GM21381 (cell line): ENCODE data around the gene FAM117B.
A peak's percentile ranks its signal among the peaks of the same experiment; 100 is the strongest.

ENCODE experiments used
- ATAC-seq: cut with Tn5 transposase; IDR thresholded peaks from one replicate; pipeline ENCODE4 v1.9.1; 2021; ENCODE audit warnings: mild to moderate bottlenecking, moderate library complexity; ENCODE audit not compliant: unreplicated experiment

FAM117B gene

DNA sequence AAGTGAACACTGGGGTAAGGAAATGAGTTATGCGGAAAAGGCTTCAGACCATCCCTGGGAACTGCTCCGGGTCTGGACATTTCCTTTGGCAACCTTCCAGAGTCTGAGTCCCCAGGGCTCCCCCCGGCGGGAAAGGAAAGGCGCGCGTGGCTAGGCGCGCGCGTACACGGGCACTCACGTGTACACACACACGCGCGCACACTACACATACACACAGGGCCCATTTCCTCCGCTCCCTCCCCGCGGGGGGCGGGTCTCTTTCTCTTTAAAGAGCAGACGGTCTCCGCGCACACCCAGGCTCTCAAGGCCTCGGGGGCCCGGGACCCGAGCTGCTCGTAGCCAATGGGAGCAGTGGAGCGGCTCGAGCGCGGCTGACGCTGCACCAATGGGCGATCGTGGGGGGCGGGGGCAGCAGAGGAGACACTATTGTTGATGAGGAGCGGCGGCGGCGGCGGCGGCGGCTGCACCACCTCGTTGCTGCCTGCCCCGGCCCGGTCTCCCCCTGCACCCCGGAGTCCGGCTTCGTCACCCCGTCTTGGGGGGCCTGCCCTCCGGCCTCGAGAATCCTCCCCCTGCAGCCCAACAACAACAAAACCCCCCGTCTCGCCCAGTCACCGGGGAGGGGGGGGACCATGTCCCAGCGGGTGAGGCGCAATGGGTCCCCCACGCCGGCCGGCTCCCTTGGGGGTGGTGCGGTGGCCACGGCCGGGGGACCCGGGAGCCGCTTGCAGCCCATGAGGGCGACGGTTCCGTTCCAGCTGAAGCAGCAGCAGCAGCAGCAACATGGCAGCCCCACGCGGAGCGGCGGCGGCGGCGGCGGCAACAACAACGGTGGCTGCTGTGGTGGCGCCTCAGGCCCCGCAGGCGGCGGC, at the start of gene FAM117B:
FAM117B (plus strand) TSS at position 414 of the 872 bp plus-strand sequence; CDS start at position 633, 219 bp downstream.
- ATAC-seq: peak; percentile 88

DNA sequence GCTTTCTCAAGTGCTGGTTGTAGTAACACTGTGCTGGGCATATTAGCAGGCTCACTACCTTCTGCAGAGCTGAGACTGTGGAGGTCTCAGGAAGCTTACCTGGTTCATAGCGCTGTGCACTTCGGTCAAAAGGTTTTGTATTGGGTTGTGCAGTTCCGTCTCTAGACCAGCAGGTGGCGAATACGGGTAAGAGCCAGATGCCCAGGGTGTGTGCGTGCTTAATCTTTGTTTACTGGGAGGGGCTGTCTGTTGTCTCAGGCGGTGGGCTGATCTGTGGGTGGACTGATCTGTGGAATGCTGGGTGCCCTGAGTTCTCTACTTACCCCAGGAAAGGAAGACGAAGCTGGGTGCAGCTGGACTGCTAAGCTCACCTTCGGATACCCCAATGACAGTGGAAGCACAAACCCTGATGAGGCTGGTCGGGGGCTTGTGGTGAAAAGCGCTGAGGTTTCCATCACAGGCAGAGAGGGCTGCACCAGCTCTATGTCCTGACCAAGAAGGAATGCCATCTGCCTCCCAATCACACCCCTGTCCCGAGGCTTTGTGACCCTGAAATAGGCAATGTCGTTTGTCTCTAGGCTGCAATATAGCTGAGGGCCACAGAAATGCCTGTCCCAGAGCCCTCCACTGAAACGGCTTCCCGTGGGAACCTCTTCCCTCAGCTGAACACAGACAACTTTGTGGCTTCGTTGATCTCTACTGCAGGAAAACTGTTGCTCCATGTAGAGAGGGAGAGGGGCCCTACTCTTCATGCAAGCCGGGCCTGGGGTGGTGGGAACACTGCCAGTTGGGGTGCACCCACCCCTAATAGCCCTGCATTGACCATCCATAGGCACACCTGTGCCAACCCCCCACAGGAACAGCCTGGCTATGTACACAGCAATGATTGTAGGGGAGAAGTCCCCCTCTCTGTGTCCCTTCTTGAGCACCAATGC, 45.9 kb upstream of the FAM117B start:
- peak; percentile 91 for ATAC-seq

DNA sequence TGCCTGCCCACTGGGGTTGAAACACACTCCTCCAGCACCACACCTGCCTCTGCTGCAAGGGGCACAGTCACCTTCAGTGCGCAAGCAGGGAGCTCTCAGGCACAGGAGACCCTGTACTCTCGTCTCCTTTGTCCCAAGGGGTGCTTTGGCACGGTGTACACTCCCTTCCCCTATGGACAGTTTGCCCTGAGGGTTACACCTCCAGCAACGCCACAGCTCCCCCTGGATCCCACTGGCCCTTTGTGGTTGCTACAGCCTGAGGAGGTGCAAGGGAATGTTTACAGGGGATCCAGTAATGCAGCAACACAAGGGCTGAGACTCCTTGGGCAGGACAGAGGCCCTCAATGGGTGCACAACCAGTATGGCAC, 45.2 kb upstream of the FAM117B start:
- ATAC-seq: no peak

DNA sequence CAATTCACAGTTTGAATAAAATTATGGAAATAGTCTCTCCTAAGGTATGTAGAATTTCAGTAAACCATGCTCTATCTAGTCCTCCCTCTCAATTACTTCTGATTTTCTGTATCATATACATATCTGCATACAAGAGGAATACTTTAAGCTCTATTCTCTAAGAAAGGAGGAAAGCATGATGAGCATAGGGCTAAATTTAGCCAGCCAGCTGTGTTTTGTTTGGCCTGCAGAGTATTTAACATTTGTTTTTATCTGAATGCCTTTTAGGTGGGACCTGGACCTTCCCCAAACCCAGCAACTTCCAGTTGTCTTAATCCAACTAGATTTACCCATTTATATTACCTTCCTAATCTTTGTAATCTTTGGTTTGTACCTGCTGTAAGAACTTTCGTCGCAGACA, 42.2 kb upstream of the FAM117B start:
- no peak for ATAC-seq

DNA sequence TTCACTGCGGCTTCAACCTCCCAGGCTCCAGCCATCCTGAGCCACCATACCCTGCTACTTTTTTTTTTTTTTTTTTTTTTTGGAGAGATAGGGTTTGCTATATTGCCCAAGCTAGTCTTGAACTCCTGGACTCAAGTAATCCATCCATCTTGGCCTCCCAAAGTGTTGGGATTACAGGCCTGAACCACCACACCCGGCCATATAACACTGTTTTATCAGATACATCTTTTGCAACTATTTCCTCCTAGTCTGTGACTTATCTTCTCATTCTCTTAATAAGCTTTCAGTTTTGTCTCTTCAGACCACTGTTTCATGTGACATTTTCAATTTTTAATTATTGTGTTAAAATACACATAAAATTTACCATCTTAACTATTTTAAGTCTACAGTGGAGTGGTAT, 35.7 kb upstream of the FAM117B start:
- no peak for ATAC-seq

DNA sequence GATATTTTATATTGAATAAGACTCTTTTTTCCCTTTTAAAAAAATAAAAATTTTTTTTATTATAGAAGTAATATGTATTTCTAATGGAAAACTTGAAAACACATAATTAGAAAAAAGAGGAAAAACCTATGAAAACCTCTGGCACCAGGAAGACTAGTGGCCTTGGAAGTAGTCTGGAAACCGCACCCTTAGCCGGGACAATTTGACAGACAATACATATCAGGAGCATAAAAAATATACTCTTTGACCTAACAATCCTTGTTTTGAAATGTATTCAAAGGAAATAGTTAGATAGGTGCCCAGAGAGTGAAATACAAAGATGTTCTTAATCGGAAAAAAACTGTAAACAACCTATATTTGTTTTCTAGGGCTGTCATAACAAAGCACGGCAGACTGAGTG, 34.9 kb upstream of the FAM117B start:
- ATAC-seq: no peak

DNA sequence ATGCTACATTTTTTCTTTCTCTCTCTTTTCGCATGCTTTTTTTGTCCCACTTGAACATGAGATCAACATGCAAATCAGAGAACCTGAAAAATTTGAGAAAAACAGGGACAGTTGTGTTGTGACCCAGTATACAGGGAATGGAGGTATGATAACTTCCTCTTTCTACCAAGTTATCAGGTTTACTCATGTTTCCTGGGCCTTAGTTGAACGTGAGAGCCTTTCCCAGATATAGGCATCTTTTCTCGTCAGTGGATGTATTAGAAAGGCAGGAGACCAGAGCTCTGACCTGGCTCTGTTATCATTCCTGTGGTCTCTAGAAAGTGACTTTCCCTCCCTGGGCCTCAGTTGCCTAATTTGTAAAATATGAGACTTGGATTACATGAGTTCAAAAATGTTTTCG, 30.1 kb upstream of the FAM117B start:
- ATAC-seq: no peak

DNA sequence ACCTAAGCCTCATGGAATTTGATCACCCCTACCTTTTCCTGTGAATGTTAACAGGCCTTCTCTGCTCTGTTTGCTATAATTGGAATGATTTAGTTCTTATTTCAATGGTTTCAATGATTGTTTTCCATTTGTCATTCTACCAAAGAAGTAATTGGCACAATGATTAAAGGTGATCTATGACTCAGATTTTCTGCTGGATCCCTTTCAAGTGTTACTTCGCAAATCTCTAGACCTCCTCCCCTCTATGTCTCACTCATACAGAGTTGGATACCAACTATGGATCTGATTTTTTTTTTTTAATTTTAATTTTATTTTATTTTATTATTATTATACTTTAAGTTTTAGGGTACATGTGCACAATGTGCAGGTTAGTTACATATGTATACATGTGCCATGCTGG, 29.6 kb upstream of the FAM117B start:
- no peak for ATAC-seq

DNA sequence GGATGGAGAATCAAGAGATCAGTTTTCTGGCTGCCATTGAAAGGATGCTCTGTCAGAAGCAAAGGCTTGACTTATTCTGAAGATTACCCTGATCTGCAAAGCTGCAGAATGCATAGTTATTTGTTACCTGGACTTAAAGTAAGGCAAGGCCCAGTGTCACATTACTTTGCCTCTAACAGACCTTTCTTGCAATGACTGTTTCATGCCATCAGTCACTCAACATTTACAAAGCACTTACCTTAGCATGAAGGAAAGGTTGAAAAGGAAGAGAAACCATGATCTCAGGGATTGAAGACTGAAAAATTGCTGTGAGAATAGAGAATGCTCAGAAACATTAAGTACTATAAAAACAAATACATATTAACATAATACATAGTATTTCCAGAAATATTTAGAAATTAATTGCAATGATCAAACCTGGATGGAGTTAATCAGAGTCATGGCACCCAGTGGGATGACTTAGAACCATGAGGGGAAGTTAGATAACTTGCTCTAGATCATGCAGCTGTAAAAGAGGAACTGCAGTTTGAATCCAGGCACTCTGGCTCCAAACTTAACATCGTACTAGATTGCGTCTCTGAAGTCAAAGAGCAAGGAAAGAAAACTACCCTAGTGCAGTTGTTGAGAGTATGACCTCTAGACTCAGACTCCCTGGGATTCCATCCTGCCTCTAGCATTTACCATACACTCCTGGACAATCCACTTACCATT, 26.5 kb upstream of the FAM117B start:
- ATAC-seq: no peak

DNA sequence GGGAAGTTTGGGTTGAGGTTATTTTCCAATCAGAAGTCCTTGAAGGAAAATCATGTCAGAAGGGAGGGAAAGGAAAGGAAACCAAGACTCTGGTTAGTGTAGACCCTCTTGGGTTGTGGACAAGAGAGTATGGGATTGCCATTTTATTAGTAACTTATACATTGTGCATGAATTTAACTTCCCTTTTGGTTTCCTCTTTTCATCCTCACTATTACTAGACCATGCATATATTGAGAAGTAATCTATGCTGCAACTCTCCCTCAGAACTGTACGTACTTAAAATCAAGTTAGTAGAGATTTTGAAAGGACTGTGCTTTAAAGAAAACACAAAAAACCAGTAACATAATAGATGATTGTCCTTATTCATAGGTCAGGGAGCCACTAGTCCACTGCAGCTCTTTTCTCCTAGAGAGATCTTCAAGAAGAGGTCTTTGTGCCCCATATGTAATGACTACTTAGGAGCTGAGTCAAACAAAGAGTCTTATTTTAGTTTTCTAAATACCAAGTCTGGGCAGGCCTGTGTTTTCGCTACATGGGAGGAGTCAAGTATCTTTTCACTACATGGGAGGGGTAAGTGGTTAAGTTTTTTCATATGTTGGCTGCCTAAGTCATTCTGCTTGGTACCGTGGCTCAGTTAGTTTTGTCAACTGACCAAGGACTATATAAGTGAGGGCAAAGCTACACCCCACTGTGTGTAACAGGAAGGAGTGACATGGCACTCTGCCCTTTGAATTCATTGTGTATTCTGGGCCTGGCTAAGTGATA, 25.2 kb upstream of the FAM117B start:
- ATAC-seq: peak; percentile 93

DNA sequence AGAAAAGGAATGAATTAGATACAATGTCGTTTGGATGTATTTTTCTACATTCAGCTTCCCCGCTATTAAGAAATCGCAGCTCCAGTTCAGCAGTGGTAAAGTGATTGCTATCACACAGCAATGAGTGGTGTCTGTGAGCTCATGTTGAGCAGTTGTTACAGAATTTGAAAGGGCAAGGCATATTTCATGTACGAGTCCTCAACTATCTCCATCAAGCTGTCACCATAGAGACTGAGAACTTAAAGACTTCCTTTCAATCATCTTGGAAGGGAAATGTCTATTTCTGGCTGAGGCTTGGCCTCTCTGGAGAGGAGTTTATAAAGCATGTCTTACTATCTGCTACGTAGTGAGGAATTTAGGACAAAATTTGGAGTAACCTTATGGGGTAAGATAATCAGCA, 24.4 kb upstream of the FAM117B start:
- no peak for ATAC-seq

DNA sequence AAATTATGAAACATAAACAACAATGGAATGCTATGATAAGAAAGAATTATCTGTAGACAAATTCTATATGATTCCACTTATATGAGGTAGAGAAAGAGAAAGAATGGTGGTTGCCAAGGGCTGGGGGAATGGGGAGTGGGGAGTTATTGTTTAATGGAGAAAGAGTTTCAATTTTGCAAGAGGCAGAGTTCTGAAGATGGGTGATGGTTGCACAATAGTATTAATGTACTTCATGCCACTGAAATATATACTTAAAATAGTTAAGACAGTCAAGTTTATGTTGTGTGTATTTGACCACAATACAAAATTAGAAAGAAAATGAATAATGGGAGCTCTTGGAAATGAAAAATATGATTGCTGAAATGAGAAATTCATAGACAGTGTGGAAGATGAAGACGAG, 22.6 kb upstream of the FAM117B start:
- ATAC-seq: no peak

DNA sequence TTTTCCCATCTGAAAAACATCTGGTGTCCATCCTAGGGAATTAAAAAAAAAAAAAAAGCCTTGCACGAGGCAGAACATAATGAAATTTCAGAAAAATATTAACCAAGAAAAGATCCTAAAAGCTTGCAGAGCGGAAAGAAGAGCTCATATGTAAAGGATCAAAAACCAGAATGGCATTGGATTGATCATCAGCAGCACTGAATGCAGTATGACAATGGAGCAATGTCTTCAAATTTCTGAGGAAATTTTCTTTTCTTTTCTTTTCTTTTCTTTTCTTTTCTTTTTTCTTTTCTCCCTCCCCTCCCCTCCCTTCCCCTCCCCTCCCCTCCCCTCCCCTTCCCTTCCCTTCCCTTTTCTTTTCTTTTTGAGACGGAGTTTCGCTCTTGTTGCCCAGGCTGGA, 21.3 kb upstream of the FAM117B start:
- no peak for ATAC-seq

DNA sequence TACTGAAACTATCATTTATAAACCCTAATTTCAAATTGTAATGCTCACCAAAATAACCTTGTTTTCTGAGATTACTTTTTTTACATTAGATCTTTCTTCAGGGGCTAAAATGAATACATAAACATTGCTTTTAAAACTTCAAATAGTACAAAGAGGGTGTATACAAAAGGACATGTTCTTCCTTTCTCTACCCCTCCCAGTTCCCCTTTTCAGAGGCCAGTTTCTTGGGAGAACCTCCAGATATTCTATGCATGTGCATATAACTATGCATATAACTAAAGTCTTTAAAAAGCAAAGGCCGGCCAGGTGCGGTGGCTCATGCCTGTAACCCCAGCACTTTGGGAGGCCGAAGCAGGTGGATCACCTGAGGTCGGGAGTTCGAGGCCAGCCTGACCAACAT, 10.6 kb upstream of the FAM117B start:
- no peak for ATAC-seq

DNA sequence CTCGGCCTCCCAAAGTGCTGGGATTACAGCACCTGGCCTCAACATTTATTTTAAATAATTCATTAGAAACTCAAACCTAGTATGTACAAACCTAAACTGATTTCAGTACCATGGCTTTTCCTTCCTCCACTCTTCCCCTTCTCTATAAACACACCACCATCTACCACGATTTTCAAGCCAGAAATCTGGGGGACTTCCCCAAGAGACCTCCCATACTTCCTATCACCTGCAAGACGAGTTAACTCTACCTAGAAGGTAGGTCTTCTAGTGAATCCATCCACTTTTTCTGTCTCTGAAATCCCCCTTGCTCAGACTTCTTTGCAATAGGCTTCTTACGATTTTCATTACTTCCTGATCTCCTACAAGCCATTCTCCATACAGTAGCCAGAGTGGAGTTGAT, 7.7 kb upstream of the FAM117B start:
- ATAC-seq: no peak

DNA sequence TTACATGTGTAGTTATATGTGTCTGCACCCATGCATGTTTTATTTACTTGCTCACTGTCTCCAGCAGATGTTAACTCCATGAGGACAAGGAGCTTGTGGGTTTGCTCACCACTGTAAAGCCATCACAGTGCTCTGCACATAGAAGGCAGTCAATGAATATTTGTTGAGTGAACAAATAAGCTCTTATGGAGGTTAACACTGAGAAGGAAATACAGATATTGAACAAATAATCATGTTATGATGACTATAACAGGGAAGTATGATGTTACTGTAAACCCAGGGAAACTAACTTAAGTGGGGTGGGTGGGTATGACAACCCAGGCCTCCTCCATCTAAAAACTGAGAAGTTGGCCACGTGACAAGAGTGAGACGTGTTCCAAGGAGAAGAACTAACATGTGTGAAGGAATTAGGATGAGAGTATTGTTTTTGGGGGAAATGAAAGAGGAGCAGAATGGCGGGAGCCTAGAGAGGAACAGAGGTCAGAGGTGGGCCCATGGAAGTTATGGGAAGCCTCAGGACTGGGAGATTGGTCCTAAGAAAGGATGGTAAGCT, 6.0 kb upstream of the FAM117B start:
- no peak for ATAC-seq

DNA sequence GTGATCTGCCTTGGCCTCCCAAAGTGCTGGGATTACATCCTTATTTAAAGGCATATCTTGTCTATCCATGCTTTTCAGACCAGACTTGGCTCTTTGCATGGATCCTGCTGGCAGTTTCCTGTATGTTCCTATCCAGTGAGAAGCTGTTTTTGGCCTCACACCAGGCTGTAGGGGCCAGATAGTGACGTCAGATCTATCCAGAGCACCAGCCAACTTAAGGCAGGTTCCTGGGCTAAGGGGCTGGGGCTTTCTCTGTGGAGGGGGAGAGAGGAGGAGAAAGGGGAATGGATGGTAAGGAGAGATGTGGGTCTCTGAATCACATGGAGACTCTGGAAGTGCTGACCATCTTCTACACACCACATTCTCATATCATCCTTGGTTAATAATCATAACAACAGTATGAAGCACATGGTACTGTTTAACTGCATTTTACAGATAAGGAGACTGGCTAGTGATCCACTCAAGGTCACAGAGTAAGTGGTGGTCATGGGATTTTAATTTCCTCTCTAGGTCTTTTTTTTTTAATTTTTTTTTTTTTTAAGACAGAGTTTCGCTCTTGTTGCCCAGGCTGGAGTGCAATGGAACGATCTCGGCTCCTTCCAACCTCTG, 2.0 kb upstream of the FAM117B start:
- no peak for ATAC-seq

DNA sequence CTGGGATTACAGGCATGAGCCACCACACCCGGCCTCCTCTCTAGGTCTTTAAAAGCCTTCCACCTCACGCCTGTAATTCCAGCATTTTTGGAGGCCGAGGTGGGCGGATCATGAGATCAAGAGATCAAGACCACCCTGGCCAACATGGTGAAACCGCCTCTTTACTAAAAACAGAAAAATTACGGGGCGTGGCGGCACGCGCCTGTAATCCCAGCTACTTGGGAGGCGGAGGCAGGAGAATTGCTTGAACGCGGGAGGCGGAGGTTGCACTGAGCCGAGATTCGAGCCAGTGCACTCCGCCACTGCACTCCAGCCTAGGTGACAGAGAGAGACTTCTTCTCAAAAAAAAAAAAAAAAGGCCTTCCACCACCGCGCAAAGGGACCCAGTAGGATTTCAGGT, 1.3 kb upstream of the FAM117B start:
- ATAC-seq: no peak

DNA sequence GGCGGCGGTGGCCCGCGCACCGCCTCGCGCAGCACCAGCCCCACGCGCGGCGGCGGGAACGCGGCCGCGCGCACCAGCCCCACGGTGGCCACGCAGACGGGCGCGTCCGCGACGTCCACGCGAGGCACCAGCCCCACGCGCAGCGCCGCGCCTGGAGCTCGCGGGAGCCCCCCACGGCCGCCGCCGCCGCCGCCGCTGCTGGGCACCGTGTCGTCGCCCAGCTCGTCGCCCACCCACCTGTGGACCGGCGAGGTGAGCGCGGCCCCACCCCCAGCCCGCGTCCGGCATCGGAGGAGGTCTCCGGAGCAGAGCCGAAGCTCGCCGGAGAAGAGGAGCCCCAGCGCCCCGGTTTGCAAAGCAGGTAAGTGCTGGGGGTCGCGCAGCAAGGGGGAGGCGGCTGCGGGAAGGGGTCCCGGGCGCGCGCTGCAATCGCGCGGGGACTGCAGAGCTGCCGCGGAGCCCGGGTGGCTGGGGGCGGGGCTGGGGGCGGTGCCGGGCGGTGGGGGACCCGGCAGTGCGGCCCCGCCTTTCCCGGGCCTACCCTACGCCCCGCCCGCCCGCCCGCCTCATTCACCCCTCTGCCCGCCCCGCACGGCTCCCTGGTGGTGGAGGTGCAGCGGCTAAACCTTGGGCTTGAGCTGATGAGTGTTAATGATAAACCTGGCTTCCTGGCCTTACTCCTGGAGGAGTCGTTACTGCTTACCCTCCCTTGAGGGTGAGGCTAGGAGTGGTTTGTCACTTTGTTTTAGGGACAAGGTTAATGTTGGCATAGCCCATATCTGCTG, 851 bp downstream of the FAM117B start:
- ATAC-seq: peak; percentile 60
